Measurements from ENCODE around the gene QRSL1.

DNA sequence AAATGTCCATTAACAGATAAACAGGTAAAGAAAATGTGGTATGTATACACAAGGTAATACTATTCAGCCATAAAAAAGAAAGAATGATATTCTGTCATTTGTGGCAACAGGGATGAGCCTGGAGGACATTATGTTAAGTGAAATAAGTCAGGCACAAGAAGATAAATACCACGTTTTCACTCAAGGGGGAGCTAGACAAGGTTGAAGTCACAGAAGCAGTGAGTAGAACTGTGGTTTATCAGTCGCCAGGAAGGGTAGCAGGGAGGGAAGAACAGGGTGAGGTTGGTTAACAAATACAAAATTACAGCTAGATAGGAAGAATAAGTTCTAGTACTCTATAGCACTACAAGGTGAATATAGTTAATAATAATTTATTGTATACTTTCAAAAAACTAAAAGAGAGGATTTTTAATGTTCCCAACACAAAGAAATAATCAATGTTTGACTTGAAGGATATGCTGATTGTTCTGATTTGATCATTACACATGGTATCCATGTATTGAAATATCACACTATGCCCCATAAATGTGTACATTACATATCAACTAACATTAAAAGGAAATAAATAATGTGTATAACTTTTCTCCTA lies 21.2 kb upstream of the QRSL1 start:
- no peak for TF ChIP-seq POLR2A (IDR thresholded peaks at IDR 0.05)
- TF ChIP-seq, protein P1, sequence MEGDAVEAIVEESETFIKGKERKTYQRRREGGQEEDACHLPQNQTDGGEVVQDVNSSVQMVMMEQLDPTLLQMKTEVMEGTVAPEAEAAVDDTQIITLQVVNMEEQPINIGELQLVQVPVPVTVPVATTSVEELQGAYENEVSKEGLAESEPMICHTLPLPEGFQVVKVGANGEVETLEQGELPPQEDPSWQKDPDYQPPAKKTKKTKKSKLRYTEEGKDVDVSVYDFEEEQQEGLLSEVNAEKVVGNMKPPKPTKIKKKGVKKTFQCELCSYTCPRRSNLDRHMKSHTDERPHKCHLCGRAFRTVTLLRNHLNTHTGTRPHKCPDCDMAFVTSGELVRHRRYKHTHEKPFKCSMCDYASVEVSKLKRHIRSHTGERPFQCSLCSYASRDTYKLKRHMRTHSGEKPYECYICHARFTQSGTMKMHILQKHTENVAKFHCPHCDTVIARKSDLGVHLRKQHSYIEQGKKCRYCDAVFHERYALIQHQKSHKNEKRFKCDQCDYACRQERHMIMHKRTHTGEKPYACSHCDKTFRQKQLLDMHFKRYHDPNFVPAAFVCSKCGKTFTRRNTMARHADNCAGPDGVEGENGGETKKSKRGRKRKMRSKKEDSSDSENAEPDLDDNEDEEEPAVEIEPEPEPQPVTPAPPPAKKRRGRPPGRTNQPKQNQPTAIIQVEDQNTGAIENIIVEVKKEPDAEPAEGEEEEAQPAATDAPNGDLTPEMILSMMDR (IDR thresholded peaks at IDR 0.05), result peak in 4 of 6 experiments; percentile 59 to 89 (median 72)
